ENCODE results near the gene OCLN.
"Not testable (repeated sequence)": the region's sequence is repeated elsewhere in the genome, so short reads cannot be mapped to it uniquely, and the experiment has no call there.

OCLN gene

DNA sequence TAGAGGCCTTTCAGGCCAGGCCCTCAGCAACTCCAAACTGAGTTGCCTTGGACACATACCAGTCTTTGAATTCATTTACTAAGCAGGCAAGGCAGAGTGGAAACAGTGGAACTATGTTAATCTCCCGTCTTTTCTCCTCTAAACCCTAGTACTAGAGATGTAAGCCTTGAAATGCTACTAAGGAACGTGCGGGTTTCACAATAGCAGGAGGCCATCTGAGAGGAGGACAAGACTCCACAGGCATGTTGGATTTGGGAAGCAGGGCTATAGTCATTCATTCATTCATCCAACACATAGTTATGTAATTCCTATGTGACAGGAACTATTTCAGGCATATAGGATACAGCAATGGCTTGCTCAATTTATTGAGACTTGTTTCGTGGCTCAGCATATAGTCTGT lies 3.3 kb upstream of the OCLN start:
- no peak for DNase-seq (ENCODE audit: extremely low read depth in 1 of 2, low read depth in 1 of 2)

DNA sequence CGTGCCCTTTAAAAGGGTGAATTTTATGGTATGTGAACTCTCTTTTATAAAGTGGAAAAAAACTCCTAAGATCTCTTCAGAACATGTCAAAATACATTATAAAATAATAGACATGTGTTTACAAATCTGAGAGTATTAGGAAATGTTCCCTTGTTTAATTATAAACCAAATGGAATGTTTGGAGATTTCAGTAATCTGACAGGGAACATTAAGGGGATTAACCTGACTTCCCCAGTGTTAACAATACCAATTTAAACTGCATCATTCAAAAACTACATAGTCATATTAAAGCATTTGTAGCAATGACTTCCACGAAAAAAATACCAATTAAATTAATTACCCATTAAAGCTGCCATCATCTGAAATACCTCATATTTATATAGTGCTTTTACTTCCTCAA lies 1.6 kb upstream of the OCLN start:
- no peak for DNase-seq (ENCODE audit: extremely low read depth in 1 of 2, low read depth in 1 of 2)

DNA sequence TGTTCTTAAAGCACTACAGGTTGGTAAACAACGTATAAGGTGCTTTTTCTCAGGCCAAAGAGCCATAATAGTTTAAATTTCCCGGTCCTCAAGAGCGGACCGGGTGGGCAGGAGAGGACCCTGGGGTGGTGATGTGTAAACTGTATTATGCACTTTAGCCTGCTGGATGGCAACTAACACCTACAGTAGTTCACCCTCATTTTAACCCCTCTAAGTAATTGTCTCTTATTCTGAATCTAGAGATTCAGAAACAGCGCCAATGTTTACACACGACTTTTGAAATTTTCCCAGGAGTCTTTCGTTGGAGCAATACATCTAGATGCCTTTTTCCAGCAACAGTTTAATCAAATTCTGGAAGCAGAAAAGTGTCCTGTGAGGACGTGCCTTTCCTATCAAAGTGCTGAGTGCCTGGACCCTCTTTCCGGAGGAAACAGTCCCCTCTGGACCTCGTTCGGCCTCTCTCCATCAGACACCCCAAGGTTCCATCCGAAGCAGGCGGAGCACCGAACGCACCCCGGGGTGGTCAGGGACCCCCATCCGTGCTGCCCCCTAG lies 676 bp upstream of the OCLN start:
- DNase-seq (ENCODE audit: extremely low read depth in 1 of 2, low read depth in 1 of 2) = no peak

DNA sequence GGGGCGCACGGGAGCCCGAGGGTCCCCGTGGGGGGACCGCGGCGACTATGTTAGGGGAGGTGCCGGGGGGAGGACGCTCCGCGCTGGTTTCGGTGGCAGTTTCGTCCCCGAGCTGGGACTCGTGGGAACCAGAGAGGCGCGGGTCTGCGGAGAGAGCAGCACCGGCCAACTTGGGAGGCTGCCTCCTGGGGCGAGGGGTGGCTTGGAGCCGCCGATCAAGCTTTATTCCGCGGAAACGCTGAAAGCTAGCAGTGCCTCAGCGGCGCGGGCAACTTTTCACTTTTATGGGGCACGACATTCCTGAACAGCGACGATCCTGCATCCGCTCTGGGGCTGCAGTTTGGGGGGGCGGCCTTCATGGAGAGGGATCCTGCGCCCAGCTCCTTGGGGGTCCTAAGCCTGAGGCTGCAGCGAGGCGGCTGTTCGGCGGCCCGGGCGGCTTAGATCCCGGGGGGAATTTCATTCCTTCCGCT lies 369 bp downstream of the OCLN start:
- no peak for DNase-seq (ENCODE audit: extremely low read depth in 1 of 2, low read depth in 1 of 2)

DNA sequence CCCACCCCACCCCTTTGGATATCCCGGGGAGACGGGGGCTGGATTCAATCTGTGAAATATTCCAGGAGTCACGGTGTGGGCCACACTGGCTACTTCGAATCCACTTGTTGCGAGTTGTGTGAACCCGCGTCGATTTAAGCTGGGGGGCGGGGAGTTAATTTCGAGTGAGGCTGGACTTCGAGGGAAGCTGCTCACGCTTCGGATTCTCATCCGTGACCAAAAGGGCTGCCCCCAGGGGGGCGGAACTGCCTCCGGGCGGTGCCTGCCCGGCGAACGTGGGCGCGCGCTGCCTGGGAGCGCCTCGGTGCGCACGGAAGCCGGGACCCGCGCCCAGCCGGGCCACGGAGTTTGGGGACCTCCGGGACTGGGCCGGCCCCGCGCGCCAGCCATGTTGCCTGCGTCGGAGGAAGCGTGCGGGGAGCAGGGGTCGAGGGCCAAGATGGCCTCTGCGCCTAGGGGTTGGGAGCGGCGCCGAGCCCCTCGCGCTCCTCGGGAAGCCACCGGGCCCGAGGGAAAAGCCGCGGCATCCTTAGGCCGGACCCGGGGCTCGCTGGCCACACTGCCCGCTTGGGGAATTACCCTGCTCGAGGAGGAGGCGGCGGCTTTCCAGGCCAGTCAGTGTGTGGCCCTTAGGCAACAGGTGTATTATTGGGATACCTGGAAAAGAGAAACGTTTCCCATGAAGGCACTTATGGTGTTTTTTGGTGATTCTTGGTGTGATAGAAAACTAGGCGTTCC lies 975 bp downstream of the OCLN start:
- no peak for DNase-seq (ENCODE audit: extremely low read depth in 1 of 2, low read depth in 1 of 2)

DNA sequence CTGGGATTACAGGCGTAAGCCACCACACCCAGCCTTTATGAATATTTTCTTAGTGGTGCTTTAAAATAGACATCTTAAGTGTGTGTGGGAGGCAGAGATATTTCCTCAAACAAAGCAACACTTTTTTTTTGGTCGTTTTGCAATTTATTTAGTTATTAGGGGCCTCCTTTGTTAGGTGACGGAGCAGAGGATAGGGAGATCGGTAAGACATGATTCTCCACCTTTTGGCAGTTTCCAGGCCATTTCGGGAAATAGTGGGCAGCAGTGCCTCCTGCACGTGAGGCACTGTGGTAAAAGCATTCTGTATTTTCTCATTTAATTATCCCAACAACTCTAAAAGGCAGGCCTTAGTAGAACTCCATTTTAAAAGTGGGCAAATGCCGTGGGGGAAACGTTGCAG lies 1.9 kb downstream of the OCLN start:
- DNase-seq (ENCODE audit: extremely low read depth in 1 of 2, low read depth in 1 of 2) = no peak

DNA sequence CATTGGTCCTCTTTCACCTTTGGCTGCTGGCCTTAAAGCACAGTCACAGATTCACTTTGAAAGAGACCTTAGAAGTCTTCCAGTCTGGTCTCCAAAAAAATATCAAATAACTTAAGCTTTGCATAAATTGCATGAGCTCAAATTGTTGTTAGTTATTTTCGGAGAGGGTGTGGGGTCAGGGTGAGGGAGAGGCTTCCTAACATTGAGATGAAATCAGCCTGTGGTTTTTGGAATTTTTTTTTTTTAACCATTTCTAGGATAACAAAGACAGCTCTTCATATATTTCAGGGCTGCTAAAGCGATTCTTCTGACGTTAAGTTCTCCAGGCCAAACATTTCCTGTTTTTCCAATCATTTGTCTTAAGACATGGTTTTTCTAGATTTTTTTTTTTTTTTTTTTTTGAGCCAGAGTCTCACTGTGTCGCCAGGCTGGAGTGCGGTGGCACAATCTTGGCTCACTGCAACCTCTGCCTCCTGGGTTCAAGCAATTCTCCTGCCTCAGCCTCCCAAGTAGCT lies 4.5 kb downstream of the OCLN start:
- no peak for DNase-seq (ENCODE audit: extremely low read depth in 1 of 2, low read depth in 1 of 2)

GRCh38 chr5:69498384-69498783 lies 5.8 kb downstream of the OCLN start:
- DNase-seq (ENCODE audit: extremely low read depth in 1 of 2, low read depth in 1 of 2) = no peak

GRCh38 chr5:69502367-69502766 lies 9.8 kb downstream of the OCLN start:
- no peak for DNase-seq (ENCODE audit: extremely low read depth in 1 of 2, low read depth in 1 of 2)

GRCh38 chr5:69502767-69503488 lies 10.3 kb downstream of the OCLN start:
- no peak for DNase-seq (ENCODE audit: extremely low read depth in 1 of 2, low read depth in 1 of 2)

DNA sequence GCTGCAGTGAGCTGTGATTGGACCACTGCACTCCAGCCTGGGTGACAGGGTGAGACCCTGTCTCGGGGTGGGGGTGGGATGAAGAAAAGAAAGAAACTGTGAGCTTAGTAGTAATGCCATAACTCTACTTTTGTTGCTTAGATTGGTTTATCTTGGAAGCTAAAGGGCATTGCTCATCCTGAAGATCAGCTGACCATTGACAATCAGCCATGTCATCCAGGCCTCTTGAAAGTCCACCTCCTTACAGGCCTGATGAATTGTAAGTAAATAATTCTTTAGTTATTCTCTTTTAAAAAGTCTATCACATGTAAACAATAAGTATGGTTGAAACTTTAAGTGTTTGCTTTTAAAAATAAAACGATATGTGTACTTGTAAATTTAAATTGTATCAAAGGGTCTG lies 11.4 kb downstream of the OCLN start:
- no peak for DNase-seq (ENCODE audit: extremely low read depth in 1 of 2, low read depth in 1 of 2)

GRCh38 chr5:69505306-69505705 lies 12.7 kb downstream of the OCLN start:
- DNase-seq (ENCODE audit: extremely low read depth in 1 of 2, low read depth in 1 of 2) = no peak

- no peak for DNase-seq (ENCODE audit: extremely low read depth in 1 of 2, low read depth in 1 of 2)
Measured at GRCh38 chr5:69509212-69509611, 16.6 kb downstream of the OCLN start.

- no peak for DNase-seq (ENCODE audit: extremely low read depth in 1 of 2, low read depth in 1 of 2)
Measured at GRCh38 chr5:69510694-69511093, 18.1 kb downstream of the OCLN start.

- no peak for DNase-seq (ENCODE audit: extremely low read depth in 1 of 2, low read depth in 1 of 2)
Measured at GRCh38 chr5:69512740-69513260, 20.2 kb downstream of the OCLN start.

GRCh38 chr5:69515570-69515969 lies 23.0 kb downstream of the OCLN start:
- DNase-seq (ENCODE audit: extremely low read depth in 1 of 2, low read depth in 1 of 2) = not testable (repeated sequence)

DNA sequence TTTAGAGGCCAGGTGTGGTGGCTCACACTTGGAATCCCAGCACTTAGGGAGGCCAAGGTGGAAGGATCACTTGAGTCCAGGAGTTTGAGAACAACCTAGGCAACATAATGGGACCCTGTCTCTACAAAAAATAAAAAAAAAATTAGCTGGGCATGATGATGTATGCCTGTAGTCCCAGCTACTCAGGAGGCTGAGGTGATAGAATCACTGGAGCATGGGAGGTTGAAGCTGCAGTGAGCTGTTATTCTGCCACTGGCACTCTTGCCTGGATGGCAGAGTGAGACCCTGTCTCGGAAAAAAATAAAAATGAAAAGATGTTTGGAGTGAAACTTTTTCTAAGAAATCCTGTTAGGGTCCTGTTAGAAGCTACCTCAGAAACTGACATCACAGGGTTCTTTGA lies 24.2 kb downstream of the OCLN start:
- no peak for DNase-seq (ENCODE audit: extremely low read depth in 1 of 2, low read depth in 1 of 2)

DNA sequence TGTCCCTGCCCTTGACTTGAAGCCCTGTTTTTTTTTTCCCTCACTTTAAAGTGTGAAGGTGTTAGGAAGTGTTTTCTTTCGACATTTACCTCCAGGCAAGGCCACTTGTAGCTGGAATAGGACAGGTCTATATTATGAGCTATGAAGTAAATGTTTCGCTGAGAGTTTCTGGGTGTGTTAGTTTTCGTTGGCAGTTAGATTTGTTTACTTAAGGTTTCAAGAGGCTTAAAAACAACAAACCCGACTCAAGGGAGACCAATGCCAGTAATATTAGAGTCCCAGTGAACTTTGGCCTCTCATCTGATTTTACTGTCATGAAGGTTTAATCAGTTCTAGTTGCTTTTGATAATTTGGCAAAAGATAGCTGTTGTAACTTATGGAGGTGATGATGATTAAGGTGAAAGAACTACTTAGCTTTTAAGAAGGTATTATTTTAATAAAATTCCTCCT lies 25.2 kb downstream of the OCLN start:
- no peak for DNase-seq (ENCODE audit: extremely low read depth in 1 of 2, low read depth in 1 of 2)

DNA sequence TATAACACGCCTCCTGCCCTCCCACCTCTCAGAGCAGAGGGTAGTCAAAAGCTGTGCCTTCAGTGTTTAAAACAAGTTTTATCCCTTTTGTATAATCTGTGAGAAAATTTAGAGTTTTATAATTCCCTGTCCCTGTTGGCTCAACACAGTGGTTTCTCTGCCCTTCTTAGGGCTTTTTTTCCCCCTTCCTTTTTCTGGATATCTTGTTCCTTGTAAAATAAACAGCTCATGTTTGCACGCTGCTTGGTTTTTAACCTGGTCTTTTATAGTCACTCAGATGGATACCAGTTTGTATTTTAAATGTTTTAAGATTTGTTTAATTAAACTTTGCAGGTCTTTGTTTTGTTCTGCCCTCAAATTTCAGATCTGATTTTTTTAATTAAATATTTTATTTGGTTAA lies 26.7 kb downstream of the OCLN start:
- DNase-seq (ENCODE audit: extremely low read depth in 1 of 2, low read depth in 1 of 2) = no peak

DNA sequence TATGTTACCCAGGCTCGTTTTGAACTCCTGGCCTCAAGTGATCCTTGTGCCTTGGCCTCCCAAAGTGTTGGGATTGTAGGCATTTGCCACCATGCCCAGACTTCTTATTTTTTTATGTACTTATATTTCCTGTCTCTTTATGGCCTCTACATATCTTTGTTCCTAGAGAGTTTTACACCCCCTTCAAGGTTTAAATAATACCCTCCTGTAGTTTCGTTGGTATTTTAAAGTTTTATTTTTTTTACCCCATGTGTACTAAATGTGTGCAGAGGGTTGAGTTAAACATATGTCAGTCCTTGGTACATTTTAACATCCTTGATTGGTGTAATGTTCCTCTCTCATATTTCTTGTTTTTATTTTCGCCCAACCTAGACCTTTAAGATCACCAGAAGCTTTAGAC lies 29.4 kb downstream of the OCLN start:
- DNase-seq (ENCODE audit: extremely low read depth in 1 of 2, low read depth in 1 of 2) = no peak

DNA sequence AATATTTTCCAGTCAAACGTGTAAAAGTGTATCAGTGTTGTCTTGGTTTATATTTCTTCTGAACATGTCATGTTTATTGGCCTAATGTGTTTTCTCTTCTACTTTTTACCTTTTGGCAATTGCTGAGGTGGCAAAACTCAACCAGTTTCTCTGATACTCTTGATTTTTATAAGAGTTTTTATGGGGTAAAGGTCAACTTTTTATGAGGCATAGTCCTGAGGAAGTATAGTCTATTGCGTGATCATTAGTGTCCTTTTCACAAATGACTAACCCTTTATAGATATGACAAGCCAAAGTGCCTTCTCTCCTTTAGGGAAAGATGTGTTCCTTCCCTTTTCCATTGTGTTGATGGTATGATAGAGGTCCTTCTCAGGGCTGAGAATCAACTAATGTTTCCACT lies 32.9 kb downstream of the OCLN start:
- DNase-seq (ENCODE audit: extremely low read depth in 1 of 2, low read depth in 1 of 2) = no peak

GRCh38 chr5:69526660-69527059 lies 34.1 kb downstream of the OCLN start:
- no peak for DNase-seq (ENCODE audit: extremely low read depth in 1 of 2, low read depth in 1 of 2)

All from stimulated activated CD8-positive, alpha-beta memory T cell treated with anti-CD3 and anti-CD28 coated beads, Interleukin-7, amount 100 ng/mL, for 48 hours (primary cell).